GM19467 (cell line): ENCODE data around the gene TSPAN32.
"Not testable (repeated sequence)": the region's sequence is repeated elsewhere in the genome, so short reads cannot be mapped to it uniquely, and the experiment has no call there.

Experiments used
- ATAC-seq: cut with Tn5 transposase; IDR thresholded peaks from one replicate; pipeline ENCODE4 v1.9.1; 2021; ENCODE audit warnings: mild to moderate bottlenecking, moderate library complexity; ENCODE audit not compliant: unreplicated experiment

Gene TSPAN32

DNA sequence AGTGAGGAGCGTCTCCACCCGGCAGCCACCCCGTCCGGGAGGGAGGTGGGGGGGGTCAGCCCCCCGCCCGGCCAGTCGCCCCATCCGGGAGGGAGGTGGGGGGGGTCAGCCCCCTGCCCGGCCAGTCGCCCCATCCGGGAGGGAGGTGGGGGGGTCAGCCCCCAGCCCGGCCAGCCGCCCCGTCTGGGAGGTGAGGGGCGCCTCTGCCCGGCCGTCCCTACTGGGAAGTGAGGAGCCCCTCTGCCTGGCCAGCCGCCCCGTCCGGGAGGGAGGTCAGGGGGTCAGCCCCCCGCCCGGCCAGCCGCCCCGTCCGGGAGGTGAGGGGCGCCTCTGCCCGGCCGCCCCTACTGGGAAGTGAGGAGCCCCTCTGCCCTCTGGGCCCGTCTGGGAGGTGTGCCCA, 30.8 kb downstream of the TSPAN32 start:
- not testable (repeated sequence) for ATAC-seq

GRCh38 chr11:2333486-2334205, 31.8 kb downstream of the TSPAN32 start:
- not testable (repeated sequence) for ATAC-seq

DNA sequence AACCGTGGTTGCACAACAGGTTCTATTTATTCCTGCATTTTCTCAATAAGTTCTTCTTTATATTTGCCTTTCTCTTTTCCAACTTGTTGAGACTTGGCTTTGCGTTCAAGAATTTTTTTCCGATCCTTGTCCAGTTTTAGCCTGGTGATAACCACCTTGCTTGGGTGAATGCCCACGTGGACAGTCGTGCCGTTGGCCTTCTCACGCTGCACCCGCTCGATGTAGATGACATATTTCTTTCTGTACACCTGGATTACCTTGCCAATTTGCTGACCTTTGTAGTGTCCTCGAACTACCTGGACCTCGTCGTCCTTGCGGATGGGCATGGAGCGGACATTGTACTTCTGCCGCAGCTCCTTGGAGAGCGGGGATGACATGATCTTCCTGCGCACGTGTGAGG, 33.5 kb downstream of the TSPAN32 start:
- not testable (repeated sequence) for ATAC-seq

GRCh38 chr11:2338760-2339159, 36.9 kb downstream of the TSPAN32 start:
- ATAC-seq = not testable (repeated sequence)

DNA sequence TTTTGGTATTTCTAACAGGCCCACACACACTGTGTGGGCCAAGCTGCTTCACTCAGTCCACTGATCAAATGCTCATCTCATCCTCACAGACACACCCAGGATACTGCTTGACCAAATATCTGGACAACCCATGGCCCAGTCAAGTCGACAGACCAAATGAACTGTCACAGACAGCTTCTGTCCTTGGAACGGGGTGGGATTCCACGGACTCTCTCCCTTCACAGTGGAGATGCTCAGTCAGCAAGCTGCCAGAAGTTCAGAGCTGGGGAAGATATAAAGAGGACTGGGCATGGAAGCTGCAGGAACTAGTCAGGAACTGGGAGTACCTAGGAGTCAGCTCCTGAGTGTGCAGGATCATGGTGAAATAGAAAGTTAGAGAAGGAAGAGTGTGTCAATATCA, 40.7 kb downstream of the TSPAN32 start:
- ATAC-seq = no peak

DNA sequence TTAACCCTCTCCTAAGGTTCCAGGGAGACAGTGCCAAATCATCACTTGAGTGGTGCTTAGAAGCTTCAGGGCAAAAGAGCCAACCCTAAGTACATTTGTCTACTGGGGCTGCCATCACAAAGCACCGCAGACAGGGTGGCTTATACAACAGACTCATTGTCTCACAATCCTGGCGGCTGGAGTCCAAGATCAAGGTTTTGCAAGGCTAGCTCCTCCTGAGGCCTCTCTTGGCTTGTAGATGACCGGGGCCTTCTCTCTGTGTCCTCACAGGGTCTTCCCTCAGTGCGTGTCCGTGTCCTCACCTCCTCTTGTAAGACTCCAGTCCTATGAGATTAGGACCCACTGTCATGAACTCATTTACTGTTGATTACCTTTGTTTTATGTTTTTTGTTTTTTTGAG, 41.2 kb downstream of the TSPAN32 start:
- ATAC-seq = no peak

GRCh38 chr11:2343502-2343901, 41.7 kb downstream of the TSPAN32 start:
- no peak for ATAC-seq

DNA sequence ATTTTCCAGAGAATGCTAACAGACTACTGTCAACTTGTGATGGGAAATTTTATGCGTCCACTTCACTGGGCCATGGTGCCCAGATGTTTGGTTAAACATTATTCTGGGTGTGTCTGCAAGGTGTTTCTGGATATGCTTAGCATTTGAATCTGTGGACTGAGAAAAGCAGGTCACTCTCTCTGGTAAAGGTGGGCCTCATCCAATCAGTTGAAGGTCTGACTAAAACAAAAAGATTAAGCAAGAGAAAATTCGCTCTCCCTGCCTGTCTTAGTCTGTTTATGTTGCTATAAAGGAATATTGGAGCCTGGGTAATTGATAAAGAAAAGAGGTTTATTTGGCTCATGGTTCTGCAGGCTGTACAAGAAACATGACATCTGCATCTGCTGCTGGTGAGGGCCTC, 43.2 kb downstream of the TSPAN32 start:
- no peak for ATAC-seq

DNA sequence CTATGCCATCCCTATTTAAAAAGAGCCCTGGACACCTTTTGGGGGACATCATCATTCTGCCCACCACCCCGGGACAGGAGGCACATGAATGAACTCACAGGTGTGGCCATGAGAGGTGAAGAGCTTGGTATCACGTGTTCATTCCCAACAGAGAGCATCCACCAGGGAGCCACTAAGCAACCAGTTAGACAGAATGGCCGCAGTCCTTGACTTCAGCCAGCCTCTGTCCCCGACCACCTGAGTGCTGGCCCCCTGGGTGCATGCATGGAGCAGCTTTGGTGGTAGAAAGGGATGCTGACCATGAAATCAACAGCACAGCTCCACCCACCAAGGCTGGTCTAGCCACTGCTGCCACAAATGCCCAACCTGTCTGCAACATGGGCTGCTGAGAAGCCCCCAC, 44.2 kb downstream of the TSPAN32 start:
- ATAC-seq = no peak

- ATAC-seq = no peak
Measured at GRCh38 chr11:2346586-2347307, 44.9 kb downstream of the TSPAN32 start.

DNA sequence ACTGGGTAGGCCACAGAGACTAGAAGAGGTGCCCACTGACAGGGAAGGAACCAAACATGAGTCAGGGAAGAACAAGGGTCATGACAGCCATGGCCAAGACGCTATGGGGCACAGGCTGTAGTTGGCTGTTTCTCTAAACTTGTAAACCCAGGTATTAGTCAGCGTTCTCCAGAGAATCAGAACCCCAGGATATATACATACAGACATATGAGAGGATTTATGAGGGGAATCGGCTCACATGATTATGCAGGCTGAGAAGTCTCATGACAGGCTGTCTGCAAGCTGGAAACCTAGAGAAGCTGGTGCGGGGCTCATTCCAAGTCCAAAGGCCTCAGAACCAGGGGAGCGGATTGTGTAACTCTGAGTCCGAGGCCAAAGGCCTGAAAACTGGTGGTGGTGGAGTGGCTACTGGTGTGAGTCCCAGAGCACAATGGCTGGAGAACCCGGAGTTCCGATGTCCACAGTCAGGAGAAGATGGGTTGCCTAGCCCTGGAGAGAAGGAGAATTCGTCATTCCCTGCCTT, 45.6 kb downstream of the TSPAN32 start:
- no peak for ATAC-seq

DNA sequence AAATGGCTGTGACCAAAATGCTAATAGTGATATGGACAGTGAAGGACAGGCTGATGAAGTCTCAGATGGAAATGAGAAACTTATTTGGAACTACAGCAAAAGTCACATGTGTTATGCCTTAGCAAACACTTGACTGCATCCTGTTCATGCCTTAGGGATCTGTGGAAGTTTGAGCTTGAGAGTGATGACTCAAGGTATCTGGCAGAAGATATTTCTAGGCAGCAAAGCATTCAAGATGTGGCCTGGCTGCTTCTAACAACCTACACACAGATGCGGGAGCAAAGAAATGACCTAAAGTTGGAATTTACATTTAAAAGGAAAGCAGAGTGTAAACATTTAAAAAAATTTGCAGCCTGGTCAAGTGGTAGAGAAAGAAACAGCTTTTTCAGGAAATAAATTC, 47.2 kb downstream of the TSPAN32 start:
- ATAC-seq = no peak

DNA sequence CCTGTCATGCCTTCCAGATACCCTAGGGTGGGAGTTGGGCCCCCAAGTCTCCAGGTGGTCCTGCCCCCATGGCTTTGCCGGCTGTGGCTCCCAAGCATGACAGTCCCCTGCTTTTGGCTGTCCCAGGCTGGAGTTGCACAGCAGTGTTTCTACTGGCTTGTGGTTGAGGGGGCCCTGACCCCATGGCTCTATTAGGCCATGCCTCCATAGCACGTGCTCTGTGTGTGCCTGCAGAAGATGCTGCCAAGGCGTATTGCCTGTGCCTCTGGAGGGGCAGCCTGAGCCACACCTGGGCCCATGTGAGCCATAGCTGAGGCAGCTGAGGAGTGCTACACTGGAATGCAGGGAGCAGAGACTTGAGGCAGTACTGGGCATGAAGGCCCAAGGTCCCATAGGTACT, 49.9 kb downstream of the TSPAN32 start:
- no peak for ATAC-seq

DNA sequence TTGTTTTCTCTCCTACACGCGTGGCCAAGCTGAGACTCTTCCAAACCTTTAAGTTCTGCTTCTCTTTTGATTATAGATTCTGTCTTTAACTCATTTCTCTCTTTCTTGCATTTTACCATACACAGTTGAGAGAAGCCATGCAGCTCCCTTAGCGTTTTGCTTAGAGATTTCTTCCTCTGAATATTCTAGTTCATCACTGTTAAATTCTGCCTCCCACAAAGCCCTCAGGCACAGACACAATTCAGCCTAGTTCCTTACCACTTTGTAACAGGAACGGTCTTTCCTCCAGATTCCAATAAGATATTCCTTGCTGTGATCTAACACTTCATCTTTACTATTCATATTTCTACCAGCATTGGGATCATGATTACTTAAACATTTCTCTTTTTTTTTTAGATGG, 50.6 kb downstream of the TSPAN32 start:
- no peak for ATAC-seq

DNA sequence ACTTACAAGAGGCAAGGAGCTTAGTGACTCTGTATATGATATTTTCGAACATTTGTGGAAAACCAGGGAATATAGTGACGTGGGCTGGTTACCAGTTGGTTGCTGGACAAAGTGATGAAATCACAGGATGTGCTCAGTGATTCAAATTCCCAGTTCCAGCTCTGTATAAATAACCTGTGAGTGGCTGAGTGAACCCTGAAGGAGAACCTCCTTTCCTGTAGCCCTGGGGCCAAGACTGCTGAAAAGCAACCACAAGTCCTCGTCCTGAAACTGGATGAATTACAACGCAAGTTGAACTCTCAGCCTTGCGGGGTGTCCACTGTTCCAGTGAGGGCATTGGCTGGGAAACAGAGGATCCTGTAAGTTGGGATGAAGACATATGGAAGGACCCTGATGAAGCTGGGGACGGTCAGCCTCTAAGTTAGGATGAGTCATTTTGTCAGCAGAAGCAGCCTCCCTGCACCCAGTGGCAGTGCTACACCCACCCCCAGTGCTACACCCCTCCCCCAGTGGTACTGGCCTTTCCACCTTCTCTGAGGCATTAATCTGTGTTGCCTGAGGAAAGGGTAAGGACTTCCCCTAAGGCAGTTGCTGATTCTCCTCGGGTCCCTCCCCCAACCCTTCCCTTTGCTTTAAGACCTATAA, 53.3 kb downstream of the TSPAN32 start:
- ATAC-seq = no peak

DNA sequence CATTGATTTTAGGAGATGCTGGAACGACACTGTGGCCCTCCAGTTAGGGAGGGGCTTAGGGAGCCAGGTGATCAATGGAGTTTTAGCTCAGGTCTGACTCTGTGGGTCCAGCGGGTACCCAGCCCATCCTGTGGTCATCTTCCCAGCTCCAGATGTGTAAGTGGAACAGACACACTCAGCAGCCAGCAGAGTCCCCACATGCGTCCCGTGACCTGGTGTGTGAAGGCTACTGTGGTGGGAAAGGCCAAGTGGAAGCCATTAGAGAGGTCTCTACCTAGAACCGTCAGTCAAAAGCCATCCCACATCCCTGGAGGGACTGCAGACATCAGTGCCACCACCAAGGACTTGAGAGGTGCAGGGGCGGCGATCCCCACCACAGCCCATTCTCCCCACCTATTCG, 55.4 kb downstream of the TSPAN32 start:
- no peak for ATAC-seq

DNA sequence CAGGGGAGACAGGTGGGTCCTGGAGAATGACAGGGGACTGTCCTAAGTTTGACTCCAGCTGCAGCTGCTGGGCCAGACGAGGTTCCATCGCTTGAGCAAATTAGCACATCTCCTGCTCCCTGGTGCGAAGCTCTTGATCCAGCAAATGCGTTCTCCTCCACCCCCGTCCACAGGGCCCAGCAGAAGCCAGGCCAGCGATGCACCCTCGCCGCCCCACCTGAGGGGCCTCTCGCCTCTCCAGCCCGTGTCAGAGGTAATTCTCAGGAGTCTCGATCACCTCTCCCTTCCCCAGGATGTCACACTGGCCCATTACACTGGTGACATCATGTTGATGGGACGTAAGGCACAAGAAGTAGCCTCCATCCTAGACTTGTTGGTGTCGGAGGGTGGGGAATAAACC, 55.8 kb downstream of the TSPAN32 start:
- ATAC-seq = not testable (repeated sequence)

GRCh38 chr11:2358754-2359442, 57.1 kb downstream of the TSPAN32 start:
- ATAC-seq = no peak

- no peak for ATAC-seq
Measured at GRCh38 chr11:2359557-2359956, 57.7 kb downstream of the TSPAN32 start.

- ATAC-seq = no peak
Measured at GRCh38 chr11:2360081-2360642, 58.3 kb downstream of the TSPAN32 start.

DNA sequence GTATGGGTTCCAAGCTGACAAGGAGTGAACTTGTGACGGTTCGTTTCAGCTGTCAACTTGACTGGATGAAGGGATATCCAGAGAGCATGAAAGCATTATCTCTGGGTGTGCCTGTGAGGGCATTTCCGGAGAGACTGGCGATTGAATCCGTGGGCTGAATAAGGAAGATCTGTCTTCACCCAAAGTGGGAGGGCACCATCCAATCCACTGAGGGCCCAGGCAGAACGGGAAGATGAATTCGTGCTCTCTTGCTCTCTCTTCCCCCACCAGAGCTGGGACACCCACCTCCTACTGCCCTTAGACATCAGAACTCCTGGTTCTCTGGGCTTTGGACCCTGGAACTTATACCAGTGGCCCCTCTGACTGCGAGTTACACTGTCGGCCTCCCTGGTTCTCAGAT, 59.8 kb downstream of the TSPAN32 start:
- no peak for ATAC-seq
